HCT116 (cell line): ENCODE measurements around the gene PRKCZ. TPM values are rescaled to one million over a fixed set of nuclear protein-coding genes. Genes with fewer than 3 reads are reported as not detected.

Experiments
- ATAC-seq: fragments of 200-7000 bp; cut with Tn5 transposase; 2 replicates; pipeline ENCODE4 v1.9.1; 2020; ENCODE audit warnings: mild to moderate bottlenecking, moderate library complexity
- BruUV-seq: library from RNA; stranded (reverse); fragments of 400-500 nt; replicated peaks from 2 replicates; lab custom pipeline; 2021; lab: Mats Ljungman, UMichigan
- CTCF ChIA-PET: fragments of 300-600 bp; sonication (Branson Sonifier 250); formaldehyde crosslinking; loops from one replicate; lab custom pipeline; 2021; ENCODE audit warnings: antibody characterized with exemption; lab: Charles Lee
- POLR2A ChIA-PET: fragments of 300-600, 350-600 bp; sonication (Branson Sonifier 250); formaldehyde crosslinking; loops from one replicate; lab custom pipeline; 2021; ENCODE audit warnings: antibody characterized with exemption; lab: Charles Lee
- RAD21 ChIA-PET, 2 experiments: fragments of 300-600 bp; sonication (Branson Sonifier 250); formaldehyde crosslinking; loops; one replicate each; lab custom pipeline; 2023; ENCODE audit warnings: low total read pairs in 2 of 2; ENCODE audit not compliant: uncharacterized antibody in 2 of 2, unreplicated experiment in 2 of 2, low non-redundant PET in 1 of 2; lab: Charles Lee
- DNase-seq: peaks from one replicate; pipeline ENCODE4 v3.0.0-alpha.2; 2010; ENCODE audit warnings: low read depth, low spot score
- H2AFZ ChIP-seq: fragments of 200-600 bp; shearing (Covaris generic), sonication (generic); 2 replicates; pipeline ENCODE4 v1.6.1; 2017; ENCODE audit warnings: low read depth, mixed run types, mixed read lengths, antibody characterized with exemption, low read length; ENCODE audit not compliant: poor library complexity, severe bottlenecking
- H3K27ac ChIP-seq: 2 replicates; pipeline ENCODE4 v1.5.1; 2012; ENCODE audit warnings: low read depth, low read length
- H3K27me3 ChIP-seq: fragments of 200-600 bp; sonication (generic); 2 replicates; pipeline ENCODE4 v1.6.1; 2016; ENCODE audit warnings: mixed run types, low read length, mixed read lengths; ENCODE audit not compliant: insufficient read depth
- H3K36me3 ChIP-seq, 2 experiments: fragments of 200-500 bp in 1 of 2; fragments of 200-600 bp in 1 of 2; sonication (Bioruptor generic) in 1 of 2; sonication (generic) in 1 of 2; 2 replicates each; pipeline versions ENCODE4 v1.5.1 to v1.6.1; 2014 to 2016; ENCODE audit warnings: low read length in 2 of 2, inconsistent platforms in 1 of 2, mixed read lengths in 1 of 2, mixed run types in 1 of 2; ENCODE audit not compliant: insufficient read depth in 2 of 2, control insufficient read depth in 1 of 2
- H3K4me1 ChIP-seq, 2 experiments: fragments of 200-600 bp in 1 of 2; sonication (generic) in 1 of 2; 2 replicates each; pipeline versions ENCODE4 v1.5.1 to v1.6.1; 2012 to 2017; ENCODE audit warnings: low read length in 2 of 2, inconsistent platforms in 1 of 2, mild to moderate bottlenecking in 1 of 2, mixed read lengths in 1 of 2, mixed run types in 1 of 2, moderate library complexity in 1 of 2; ENCODE audit not compliant: insufficient read depth in 2 of 2, control insufficient read depth in 1 of 2
- H3K4me2 ChIP-seq: fragments of 200-600 bp; sonication (generic); 2 replicates; pipeline ENCODE4 v1.6.1; 2017; ENCODE audit warnings: mixed run types, low read length, mixed read lengths
- H3K4me3 ChIP-seq, 2 experiments: fragments of 200-600 bp in 1 of 2; sonication (generic) in 1 of 2; replicated peaks in 1 of 2; 2 replicates each; pipeline ENCODE4 v1.5.1; 2011 to 2016; ENCODE audit warnings: low read length in 2 of 2, control low read depth in 1 of 2, low read depth in 1 of 2, mild to moderate bottlenecking in 1 of 2, mixed read lengths in 1 of 2, mixed run types in 1 of 2
- H3K79me2 ChIP-seq: fragments of 200-600 bp; sonication (generic); 2 replicates; pipeline ENCODE4 v1.6.1; 2017; ENCODE audit warnings: mild to moderate bottlenecking, mixed run types, low read length, moderate library complexity, mixed read lengths; ENCODE audit not compliant: insufficient read depth
- H3K9ac ChIP-seq: fragments of 200-600 bp; sonication (generic); 2 replicates; pipeline ENCODE4 v1.6.1; 2016; ENCODE audit warnings: low read length, mixed read lengths
- H3K9me2 ChIP-seq: fragments of 200-600 bp; sonication (generic), shearing (Covaris generic); 2 replicates; pipeline ENCODE4 v1.6.1; 2017; ENCODE audit warnings: mixed run types, mild to moderate bottlenecking, moderate library complexity; ENCODE audit not compliant: insufficient read depth
- H3K9me3 ChIP-seq, 2 experiments: fragments of 200-500 bp in 1 of 2; fragments of 200-600 bp in 1 of 2; sonication (Bioruptor generic) in 1 of 2; sonication (generic) in 1 of 2; 2 replicates each; pipeline ENCODE4 v1.6.1; 2014 to 2017; ENCODE audit warnings: low read length in 2 of 2, mixed read lengths in 2 of 2, inconsistent platforms in 1 of 2, low read depth in 1 of 2, mild to moderate bottlenecking in 1 of 2, mixed run types in 1 of 2, moderate library complexity in 1 of 2; ENCODE audit not compliant: control insufficient read depth in 1 of 2, insufficient read depth in 1 of 2
- H4K20me1 ChIP-seq: fragments of 200-600 bp; sonication (generic), shearing (Covaris generic); 2 replicates; pipeline ENCODE4 v1.6.1; 2017; ENCODE audit warnings: mixed run types, mild to moderate bottlenecking, moderate library complexity; ENCODE audit not compliant: insufficient read depth
- EGR1 ChIP-seq: IDR thresholded peaks from 2 replicates; pipeline ENCODE4 v1.6.1; 2012; ENCODE audit warnings: low read depth
- ELF1 ChIP-seq: IDR thresholded peaks from 2 replicates; pipeline ENCODE4 v1.6.1; 2012; ENCODE audit warnings: low read depth, borderline replicate concordance
- EZH2 ChIP-seq: fragments of 200-600 bp; sonication (generic); IDR thresholded peaks from 2 replicates; pipeline ENCODE4 v1.6.1; 2017; ENCODE audit warnings: antibody characterized with exemption, mixed run types
- EZH2phosphoT487 ChIP-seq: fragments of 200-600 bp; IDR thresholded peaks from 2 replicates; pipeline ENCODE4 v1.6.1; 2018; ENCODE audit warnings: antibody characterized with exemption, borderline replicate concordance
- FOSL1 ChIP-seq: IDR thresholded peaks from 2 replicates; pipeline ENCODE4 v1.6.1; 2012; ENCODE audit warnings: low read depth
- JUND ChIP-seq: IDR thresholded peaks from 2 replicates; pipeline ENCODE4 v1.6.1; 2012
- POLR2AphosphoS5 ChIP-seq: IDR thresholded peaks from 2 replicates; pipeline ENCODE4 v1.6.1; 2011; ENCODE audit warnings: mild to moderate bottlenecking, low read depth, low read length, moderate library complexity
- SIN3A ChIP-seq: IDR thresholded peaks from 2 replicates; pipeline ENCODE4 v1.6.1; 2012; ENCODE audit warnings: low read depth
- SP1 ChIP-seq: IDR thresholded peaks from 2 replicates; pipeline ENCODE4 v1.6.1; 2012; ENCODE audit warnings: low read depth
- SRF ChIP-seq: IDR thresholded peaks from 2 replicates; pipeline ENCODE4 v1.6.1; 2012; ENCODE audit warnings: low read depth
- YY1 ChIP-seq: IDR thresholded peaks from 2 replicates; pipeline ENCODE4 v1.6.1; 2011; ENCODE audit warnings: low read length, low read depth, moderate library complexity, mild to moderate bottlenecking; ENCODE audit not compliant: insufficient replicate concordance; ENCODE audit errors: extremely low read depth
- ZFX ChIP-seq: fragments of 450-650 bp; IDR thresholded peaks from 2 replicates; pipeline ENCODE4 v1.6.1; 2017
- ZNF274 ChIP-seq: fragments of 200-500 bp; sonication (Bioruptor generic); IDR thresholded peaks from 2 replicates; pipeline ENCODE4 v1.6.1; 2014; ENCODE audit warnings: mild to moderate bottlenecking, low read depth, low read length, inconsistent platforms
- intact Hi-C: fragments of 100-400 bp; cut with micrococcal nuclease; formaldehyde crosslinking; loops from 2 replicates; pipeline ENCODE4 v1.10.0; 2022
- total RNA-seq: library from RNA; stranded (reverse); gene quantifications from one replicate; pipeline ENCODE4 v1.2.1, GENCODE V29; 2021; ENCODE audit not compliant: unreplicated experiment
- TF ChIP-seq, protein P1 (sequence below): IDR thresholded peaks from 2 replicates; pipeline ENCODE4 v1.6.1; 2012; ENCODE audit warnings: low read depth
- TF ChIP-seq, protein P2 (sequence below): IDR thresholded peaks from 2 replicates; pipeline ENCODE4 v1.6.1; 2011; ENCODE audit warnings: mild to moderate bottlenecking, low read length, moderate library complexity; ENCODE audit not compliant: insufficient replicate concordance; ENCODE audit errors: extremely low read depth
- TF ChIP-seq, protein P3 (sequence below): IDR thresholded peaks from 2 replicates; pipeline ENCODE4 v1.6.1; 2012
- TF ChIP-seq, protein P4 (sequence below): IDR thresholded peaks from 2 replicates; pipeline ENCODE4 v1.6.1; 2012

The PRKCZ gene
- total RNA-seq, 1 experiment from 2014 or later = 46.8 TPM

DNA sequence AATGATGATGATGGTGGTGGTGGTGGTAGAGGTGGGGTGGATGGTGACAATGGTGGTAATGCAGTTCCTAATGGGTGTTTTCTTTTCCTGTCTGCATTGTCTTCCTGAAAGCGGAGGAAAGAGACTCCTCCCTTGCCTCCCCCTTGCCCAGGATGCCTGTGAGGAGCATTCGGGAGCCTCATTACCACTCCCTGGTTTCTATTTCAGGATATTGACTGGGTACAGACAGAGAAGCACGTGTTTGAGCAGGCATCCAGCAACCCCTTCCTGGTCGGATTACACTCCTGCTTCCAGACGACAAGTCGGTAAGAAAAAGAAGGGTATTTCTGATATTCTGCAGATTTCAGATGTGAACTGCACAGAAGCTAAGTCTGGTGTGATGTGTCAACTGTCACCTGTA is 105.6 kb downstream of the PRKCZ start:
- Histone ChIP-seq H4K20me1 (no peaks in the 10 kb centered on the region), H3K27ac (no peak overlapping the region), H3K4me3 (no peak overlapping the region), H3K9ac (no peak overlapping the region), H3K36me3 (peaks cover 0 to 2% of the 10 kb centered on the region in 2 experiments; a peak in 2 of 4 replicates), H3K79me2 (no peaks in the 10 kb centered on the region), H2AFZ (no peak overlapping the region), H3K4me1 (no peaks in the 10 kb centered on the region), H3K4me2 (no peak overlapping the region), H3K27me3 (no peaks in the 10 kb centered on the region), H3K9me2 (no peaks in the 10 kb centered on the region), H3K9me3 (peaks cover 0 to 4% of the 10 kb centered on the region in 2 experiments; a peak in 1 of 4 replicates)
- DNase-seq (no peak), ATAC-seq (no peak)
- ChIA-PET POLR2A (no interaction called here), RAD21 (no interaction called here), CTCF (no interaction called here)
- TF ChIP-seq ZNF274 (no peak), SIN3A (no peak), EZH2 (no peak), ELF1 (no peak), SP1 (no peak), SRF (no peak), EGR1 (no peak), JUND (no peak), POLR2AphosphoS5 (no peak), FOSL1 (no peak), YY1 (no peak), ZFX (no peak), EZH2phosphoT487 (no peak)
- TF ChIP-seq, protein P1, sequence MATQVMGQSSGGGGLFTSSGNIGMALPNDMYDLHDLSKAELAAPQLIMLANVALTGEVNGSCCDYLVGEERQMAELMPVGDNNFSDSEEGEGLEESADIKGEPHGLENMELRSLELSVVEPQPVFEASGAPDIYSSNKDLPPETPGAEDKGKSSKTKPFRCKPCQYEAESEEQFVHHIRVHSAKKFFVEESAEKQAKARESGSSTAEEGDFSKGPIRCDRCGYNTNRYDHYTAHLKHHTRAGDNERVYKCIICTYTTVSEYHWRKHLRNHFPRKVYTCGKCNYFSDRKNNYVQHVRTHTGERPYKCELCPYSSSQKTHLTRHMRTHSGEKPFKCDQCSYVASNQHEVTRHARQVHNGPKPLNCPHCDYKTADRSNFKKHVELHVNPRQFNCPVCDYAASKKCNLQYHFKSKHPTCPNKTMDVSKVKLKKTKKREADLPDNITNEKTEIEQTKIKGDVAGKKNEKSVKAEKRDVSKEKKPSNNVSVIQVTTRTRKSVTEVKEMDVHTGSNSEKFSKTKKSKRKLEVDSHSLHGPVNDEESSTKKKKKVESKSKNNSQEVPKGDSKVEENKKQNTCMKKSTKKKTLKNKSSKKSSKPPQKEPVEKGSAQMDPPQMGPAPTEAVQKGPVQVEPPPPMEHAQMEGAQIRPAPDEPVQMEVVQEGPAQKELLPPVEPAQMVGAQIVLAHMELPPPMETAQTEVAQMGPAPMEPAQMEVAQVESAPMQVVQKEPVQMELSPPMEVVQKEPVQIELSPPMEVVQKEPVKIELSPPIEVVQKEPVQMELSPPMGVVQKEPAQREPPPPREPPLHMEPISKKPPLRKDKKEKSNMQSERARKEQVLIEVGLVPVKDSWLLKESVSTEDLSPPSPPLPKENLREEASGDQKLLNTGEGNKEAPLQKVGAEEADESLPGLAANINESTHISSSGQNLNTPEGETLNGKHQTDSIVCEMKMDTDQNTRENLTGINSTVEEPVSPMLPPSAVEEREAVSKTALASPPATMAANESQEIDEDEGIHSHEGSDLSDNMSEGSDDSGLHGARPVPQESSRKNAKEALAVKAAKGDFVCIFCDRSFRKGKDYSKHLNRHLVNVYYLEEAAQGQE = no peak
- TF ChIP-seq, protein P2, sequence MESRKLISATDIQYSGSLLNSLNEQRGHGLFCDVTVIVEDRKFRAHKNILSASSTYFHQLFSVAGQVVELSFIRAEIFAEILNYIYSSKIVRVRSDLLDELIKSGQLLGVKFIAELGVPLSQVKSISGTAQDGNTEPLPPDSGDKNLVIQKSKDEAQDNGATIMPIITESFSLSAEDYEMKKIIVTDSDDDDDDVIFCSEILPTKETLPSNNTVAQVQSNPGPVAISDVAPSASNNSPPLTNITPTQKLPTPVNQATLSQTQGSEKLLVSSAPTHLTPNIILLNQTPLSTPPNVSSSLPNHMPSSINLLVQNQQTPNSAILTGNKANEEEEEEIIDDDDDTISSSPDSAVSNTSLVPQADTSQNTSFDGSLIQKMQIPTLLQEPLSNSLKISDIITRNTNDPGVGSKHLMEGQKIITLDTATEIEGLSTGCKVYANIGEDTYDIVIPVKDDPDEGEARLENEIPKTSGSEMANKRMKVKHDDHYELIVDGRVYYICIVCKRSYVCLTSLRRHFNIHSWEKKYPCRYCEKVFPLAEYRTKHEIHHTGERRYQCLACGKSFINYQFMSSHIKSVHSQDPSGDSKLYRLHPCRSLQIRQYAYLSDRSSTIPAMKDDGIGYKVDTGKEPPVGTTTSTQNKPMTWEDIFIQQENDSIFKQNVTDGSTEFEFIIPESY = no peak
- TF ChIP-seq, protein P3, sequence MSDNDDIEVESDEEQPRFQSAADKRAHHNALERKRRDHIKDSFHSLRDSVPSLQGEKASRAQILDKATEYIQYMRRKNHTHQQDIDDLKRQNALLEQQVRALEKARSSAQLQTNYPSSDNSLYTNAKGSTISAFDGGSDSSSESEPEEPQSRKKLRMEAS = no peak
- TF ChIP-seq, protein P4, sequence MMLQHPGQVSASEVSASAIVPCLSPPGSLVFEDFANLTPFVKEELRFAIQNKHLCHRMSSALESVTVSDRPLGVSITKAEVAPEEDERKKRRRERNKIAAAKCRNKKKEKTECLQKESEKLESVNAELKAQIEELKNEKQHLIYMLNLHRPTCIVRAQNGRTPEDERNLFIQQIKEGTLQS = no peak
- intact Hi-C loops = no loop called here
- BruUV-seq = no TSS peak
